NCI-H1417 (cell line): ENCODE results near the gene SPINT1.

Experiments
- DNase-seq, 3 experiments: peaks; one replicate each; lab custom pipeline; 2025; lab: John Stamatoyannopoulos, UW

The SPINT1 gene

GRCh38 chr15:40829115-40829514 is 14.7 kb upstream of the SPINT1 start:
- DNase-seq = peak in 2 of 3 experiments; percentile 6 to 10

GRCh38 chr15:40830884-40831283 is 13.0 kb upstream of the SPINT1 start:
- peak; percentile 68 to 94 (median 86) for DNase-seq

- DNase-seq = no peak
Observed at GRCh38 chr15:40831861-40832260, 12.0 kb upstream of the SPINT1 start.

GRCh38 chr15:40832903-40833302 is 10.9 kb upstream of the SPINT1 start:
- no peak for DNase-seq

GRCh38 chr15:40836020-40836419 is 7.8 kb upstream of the SPINT1 start:
- DNase-seq = no peak

GRCh38 chr15:40838756-40839155 is 5.1 kb upstream of the SPINT1 start:
- DNase-seq = no peak

GRCh38 chr15:40841741-40842140 is 2.1 kb upstream of the SPINT1 start:
- DNase-seq = no peak

GRCh38 chr15:40843261-40843884 is 475 bp upstream of the SPINT1 start:
- DNase-seq = peak in 1 of 3 experiments; percentile 36

GRCh38 chr15:40844696-40845030 is 815 bp downstream of the SPINT1 start:
- DNase-seq = peak in 1 of 3 experiments; percentile 66

- no peak for DNase-seq
Observed at GRCh38 chr15:40845036-40845435, 1.2 kb downstream of the SPINT1 start.

- peak in 2 of 3 experiments; percentile 18 to 19 for DNase-seq
Observed at GRCh38 chr15:40845511-40846284, 1.9 kb downstream of the SPINT1 start.

GRCh38 chr15:40846841-40847222 is 3.0 kb downstream of the SPINT1 start:
- no peak for DNase-seq

GRCh38 chr15:40847223-40847961 is 3.5 kb downstream of the SPINT1 start:
- peak; percentile 49 to 75 (median 63) for DNase-seq

- DNase-seq = no peak
Observed at GRCh38 chr15:40850576-40851112, 6.8 kb downstream of the SPINT1 start.

- DNase-seq = no peak
Observed at GRCh38 chr15:40852529-40852928, 8.7 kb downstream of the SPINT1 start.

GRCh38 chr15:40853241-40853890 is 9.5 kb downstream of the SPINT1 start:
- DNase-seq = no peak

- no peak for DNase-seq
Observed at GRCh38 chr15:40854161-40854560, 10.3 kb downstream of the SPINT1 start.

- no peak for DNase-seq
Observed at GRCh38 chr15:40855706-40856234, 11.9 kb downstream of the SPINT1 start.

- DNase-seq = no peak
Observed at GRCh38 chr15:40856746-40857145, 12.9 kb downstream of the SPINT1 start.

GRCh38 chr15:40857601-40858341 is 13.9 kb downstream of the SPINT1 start:
- peak; percentile 38 to 70 (median 50) for DNase-seq

GRCh38 chr15:40858706-40859105 is 14.9 kb downstream of the SPINT1 start:
- DNase-seq = no peak
